Heart left ventricle (tissue), 16 donors: ENCODE results near the gene FAM89B. TPM values are rescaled to one million over a fixed set of nuclear protein-coding genes. Genes with fewer than 3 reads are reported as not detected.

Source experiments
- ATAC-seq, 4 donors: fragments of 200-7000 bp; cut with Tn5 transposase; one replicate each; pipeline ENCODE4 v1.9.1; 2020 to 2022; ENCODE audit warnings: moderate library complexity in 4 of 4, mild to moderate bottlenecking in 3 of 4, moderate number of reproducible peaks in 1 of 4
- DNase-seq, 5 donors: peaks; one replicate each; pipeline ENCODE4 v3.0.0-alpha.2; 2020
- H3K27ac ChIP-seq, 12 donors: fragments of 200-600 bp; sonication (generic) in 4 of 12; one replicate each; pipeline versions ENCODE4 v1.5.0 to v1.8.0; 2016 to 2022; ENCODE audit warnings: mild to moderate bottlenecking in 2 of 12
- H3K27me3 ChIP-seq, 9 donors: fragments of 200-600 bp; sonication (generic) in 2 of 9; one replicate each; pipeline versions ENCODE4 v1.5.1 to v1.8.0; 2016 to 2022; ENCODE audit warnings: mild to moderate bottlenecking in 3 of 9
- H3K36me3 ChIP-seq, 9 donors: fragments of 200-600 bp; sonication (generic) in 2 of 9; one replicate each; pipeline versions ENCODE4 v1.5.0 to v1.8.0; 2018 to 2022; ENCODE audit warnings: mild to moderate bottlenecking in 2 of 9
- H3K4me1 ChIP-seq, 12 donors: fragments of 200-600 bp; sonication (generic) in 4 of 12; one replicate each; pipeline versions ENCODE4 v1.5.0 to v1.8.0; 2016 to 2022; ENCODE audit warnings: mild to moderate bottlenecking in 3 of 12
- H3K4me3 ChIP-seq, 12 donors: fragments of 200-600 bp; sonication (generic) in 4 of 12; one replicate each; pipeline versions ENCODE4 v1.5.0 to v1.8.0; 2017 to 2022; ENCODE audit warnings: mild to moderate bottlenecking in 9 of 12, moderate library complexity in 4 of 12
- H3K9me3 ChIP-seq, 12 donors: fragments of 200-600 bp; sonication (generic) in 4 of 12; one replicate each; pipeline versions ENCODE4 v1.5.0 to v1.8.0; 2016 to 2022; ENCODE audit warnings: mild to moderate bottlenecking in 1 of 12
- POLR2A ChIP-seq, 2 donors: fragments of 450-650 bp; IDR thresholded peaks; one replicate each; pipeline ENCODE4 v1.6.1; 2017; ENCODE audit warnings: antibody characterized with exemption in 2 of 2, mild to moderate bottlenecking in 2 of 2, moderate library complexity in 2 of 2
- WGBS, 4 donors: extraction: QIAGEN DNeasy Blood & Tissue Kit in 2 of 4; methylation state at CpG; one replicate each; pipeline versions ENCODE4 v1.1.5 to v1.1.7; 2013 to 2018; 5-methylcytosine and 5-hydroxymethylcytosine counted together
- intact Hi-C, 10 donors: fragments of 100-400 bp; cut with DNase I; formaldehyde crosslinking; loops; one replicate each; pipeline versions ENCODE4 v1.11.1 to v1.14.2; 2022
- polyA plus RNA-seq, 2 donors: library from polyadenylated mRNA; stranded (reverse); fragments of 200-250 nt; gene quantifications; one replicate each; pipeline ENCODE4 v1.2.3, GENCODE V29; 2013
- total RNA-seq, 9 donors: library from RNA; depleted of rRNA in 2 of 9; stranded (reverse); fragments of >200 nt in 2 of 9; fragmentation: NEBNext Ultra II Directional in 3 of 9; extraction: Animal tissue kit (Norgen Biotek cat#: 25700) in 3 of 9; gene quantifications; one replicate each; pipeline versions ENCODE4 v1.1.0 to v1.2.4, GENCODE V29; 2016 to 2023
- TF ChIP-seq, protein P1 (sequence below), 12 donors: fragments of 200-600 bp; sonication (generic) in 4 of 12; IDR thresholded peaks; one replicate each; pipeline versions ENCODE4 v1.5.0 to v1.8.0; 2018 to 2022; ENCODE audit warnings: antibody characterized with exemption in 12 of 12, mild to moderate bottlenecking in 5 of 12
- donor health status: ischemic (EF 13 %, LVEDD 7.1; RV severe dilation, severe dysfunction).
- donor health status: healthy with polysubstance abuse.
- donor health status: DM: no; HTN: yes; CAD: no.
- donor health status: DM: no; HTN: no; CAD: no.
- donor health status: ischemic (EF 25% LVEDD 6.9; RV normal size, moderate dysfunction).
- donor health status: ischemic (EF 25% LVEDD 5.7; RV mildly dilated, moderate dysfunction).
- donor health status: healthy.
- donor health status: DM: yes; HTN: yes; CAD: no.
- donor health status: ischemic (EF 35%, LVEDD 5.7; RV mildly dilated, moderate dysfunction).
- donor health status: nonischemic (EF 11% LVEDD 7.7; RV severe dilation, severe dysfunction).
- donor health status: DM: yes; HTN: yes; CAD: no.
- donor health status: PGD.
- donor health status: ischemic (EF 29% LVEDD 5.4; RV normal size, mild dysfunction).
- donor health status: nonischemic (EF 23%, LVEDD 6.1; RV moderate dilation, normal function).

The FAM89B gene
- total and polyA plus RNA-seq, 11 donors = 25.8 to 87.9 (median 44.2) TPM

DNA sequence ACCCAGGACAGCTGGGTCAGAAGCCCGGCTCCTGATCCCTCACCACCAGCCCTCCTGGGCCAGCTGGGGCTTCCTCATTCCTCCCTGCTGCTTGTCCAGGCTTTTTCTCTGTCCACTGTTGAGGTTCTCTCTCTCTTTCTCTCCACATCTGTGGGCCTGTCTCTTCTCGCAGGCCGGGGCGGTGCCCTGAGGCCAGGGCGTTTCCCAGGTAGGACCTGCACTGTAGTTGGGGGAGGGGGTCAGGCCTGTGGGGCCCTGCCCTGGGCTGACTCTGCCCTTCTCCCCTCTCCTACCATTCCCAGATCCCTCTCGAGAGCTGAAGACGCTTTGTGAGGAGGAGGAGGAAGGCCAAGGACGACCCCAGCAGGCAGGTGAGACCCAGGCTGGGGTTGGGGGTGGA lies 8.4 kb downstream of the FAM89B start:
- Histone ChIP-seq H3K27ac (peak overlapping the region in 1 of 12 donors; percentile 48), H3K9me3 (no peaks in the 10 kb centered on the region), H3K4me3 (no peak overlapping the region), H3K27me3 (no peaks in the 10 kb centered on the region), H3K36me3 (peaks cover 0 to 67% (median 45%) of the 10 kb centered on the region in 9 donors), H3K4me1 (peaks cover 3 to 45% (median 25%) of the 10 kb centered on the region in 12 donors)
- 89 to 97% (median 94%) methylated on average over 8 of the region's 8 CpGs for WGBS, 4 donors
- TF ChIP-seq, protein P1, sequence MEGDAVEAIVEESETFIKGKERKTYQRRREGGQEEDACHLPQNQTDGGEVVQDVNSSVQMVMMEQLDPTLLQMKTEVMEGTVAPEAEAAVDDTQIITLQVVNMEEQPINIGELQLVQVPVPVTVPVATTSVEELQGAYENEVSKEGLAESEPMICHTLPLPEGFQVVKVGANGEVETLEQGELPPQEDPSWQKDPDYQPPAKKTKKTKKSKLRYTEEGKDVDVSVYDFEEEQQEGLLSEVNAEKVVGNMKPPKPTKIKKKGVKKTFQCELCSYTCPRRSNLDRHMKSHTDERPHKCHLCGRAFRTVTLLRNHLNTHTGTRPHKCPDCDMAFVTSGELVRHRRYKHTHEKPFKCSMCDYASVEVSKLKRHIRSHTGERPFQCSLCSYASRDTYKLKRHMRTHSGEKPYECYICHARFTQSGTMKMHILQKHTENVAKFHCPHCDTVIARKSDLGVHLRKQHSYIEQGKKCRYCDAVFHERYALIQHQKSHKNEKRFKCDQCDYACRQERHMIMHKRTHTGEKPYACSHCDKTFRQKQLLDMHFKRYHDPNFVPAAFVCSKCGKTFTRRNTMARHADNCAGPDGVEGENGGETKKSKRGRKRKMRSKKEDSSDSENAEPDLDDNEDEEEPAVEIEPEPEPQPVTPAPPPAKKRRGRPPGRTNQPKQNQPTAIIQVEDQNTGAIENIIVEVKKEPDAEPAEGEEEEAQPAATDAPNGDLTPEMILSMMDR (IDR thresholded peaks at IDR 0.05) = no peak
- TF ChIP-seq POLR2A (IDR thresholded peaks at IDR 0.05) = no peak
- ATAC-seq (no peak), DNase-seq (no peak)
- intact Hi-C loops = no loop called here

DNA sequence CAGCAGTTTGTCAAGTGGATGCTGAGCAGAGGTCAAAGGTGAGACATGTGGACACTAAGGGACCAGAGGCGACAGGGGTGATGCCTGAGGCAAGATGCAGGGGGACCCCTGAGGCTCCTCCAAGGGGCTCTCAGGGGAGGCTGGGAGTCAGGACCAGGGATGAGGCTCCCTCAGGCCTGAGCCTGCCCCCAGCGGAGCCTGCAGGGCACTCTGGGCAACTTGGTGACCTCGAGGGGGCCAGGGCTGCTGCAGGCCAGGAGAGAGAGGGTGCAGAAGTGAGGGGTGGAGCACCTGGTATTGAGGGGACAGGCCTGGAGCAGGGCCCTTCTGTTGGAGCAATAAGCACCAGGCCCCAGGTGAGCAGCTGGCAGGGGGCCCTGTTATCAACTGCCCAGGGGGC lies 9.6 kb downstream of the FAM89B start:
- intact Hi-C loops = no loop called here
- WGBS, 4 donors = 76 to 88% (median 85%) methylated on average over 3 of the region's 3 CpGs
- TF ChIP-seq, protein P1 (IDR thresholded peaks at IDR 0.05) = no peak
- TF ChIP-seq POLR2A (IDR thresholded peaks at IDR 0.05) = no peak
- Histone ChIP-seq H3K27me3 (no peaks in the 10 kb centered on the region), H3K4me1 (peaks cover 3 to 44% (median 33%) of the 10 kb centered on the region in 12 donors), H3K9me3 (no peaks in the 10 kb centered on the region), H3K4me3 (no peak overlapping the region), H3K27ac (peak overlapping the region in 2 of 12 donors; percentile 9 to 47), H3K36me3 (peaks cover 0 to 74% (median 50%) of the 10 kb centered on the region in 9 donors)
- no peak for ATAC-seq
- no peak for DNase-seq

DNA sequence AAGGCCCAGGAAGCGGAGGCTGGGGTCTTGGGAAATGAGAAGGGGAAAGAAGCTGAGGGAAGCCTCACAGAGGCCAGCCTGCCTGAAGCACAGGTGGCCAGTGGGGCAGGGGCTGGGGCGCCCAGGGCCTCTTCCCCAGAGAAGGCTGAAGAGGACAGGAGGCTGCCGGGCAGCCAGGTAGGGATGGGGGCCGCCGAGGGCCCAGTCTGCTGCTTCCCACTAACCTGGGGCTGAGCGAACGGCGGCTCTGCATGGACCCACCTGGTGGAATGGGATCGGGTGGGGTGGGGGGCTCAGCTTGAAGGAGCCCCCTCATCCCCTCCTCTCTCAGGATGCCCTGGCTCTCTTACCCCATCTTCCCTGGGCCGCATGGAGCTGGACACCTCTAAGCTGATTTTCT lies 11.3 kb downstream of the FAM89B start:
- H3K27ac ChIP-seq = peak overlapping the region in 1 of 12 donors; percentile 24
- 84 to 92% (median 90%) methylated on average over 5 to 10 of the region's 10 CpGs for WGBS, 4 donors
- ATAC-seq (no peak), DNase-seq (no peak)
- H3K36me3 ChIP-seq = peaks cover 0 to 70% (median 50%) of the 10 kb centered on the region in 9 donors
- intact Hi-C loops = no loop called here
- H3K4me1 ChIP-seq = peaks cover 6 to 44% (median 33%) of the 10 kb centered on the region in 12 donors
- no peaks in the 10 kb centered on the region for H3K27me3 ChIP-seq
- H3K9me3 ChIP-seq = no peaks in the 10 kb centered on the region
- H3K4me3 ChIP-seq = no peak overlapping the region
- no peak for TF ChIP-seq POLR2A (IDR thresholded peaks at IDR 0.05)
- TF ChIP-seq, protein P1 (IDR thresholded peaks at IDR 0.05) = no peak

DNA sequence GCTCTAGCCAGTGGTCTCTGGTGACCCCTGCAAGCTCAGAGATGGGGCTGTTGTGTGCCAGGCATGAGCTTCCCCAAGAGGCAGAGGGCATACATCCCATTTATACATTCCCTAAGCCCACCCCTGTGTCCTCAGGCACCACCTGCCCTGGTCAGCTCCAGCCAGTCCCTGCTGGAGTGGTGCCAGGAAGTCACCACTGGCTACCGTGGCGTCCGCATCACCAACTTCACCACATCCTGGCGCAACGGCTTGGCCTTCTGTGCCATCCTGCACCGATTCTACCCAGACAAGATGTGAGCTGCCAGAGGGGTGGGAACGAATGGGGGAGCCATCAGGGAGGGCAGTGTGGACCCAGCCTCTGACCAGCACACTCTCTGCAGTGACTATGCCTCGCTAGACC lies 11.8 kb downstream of the FAM89B start:
- no peaks in the 10 kb centered on the region for H3K9me3 ChIP-seq
- TF ChIP-seq POLR2A (IDR thresholded peaks at IDR 0.05) = no peak
- TF ChIP-seq, protein P1 (IDR thresholded peaks at IDR 0.05) = no peak
- peak overlapping the region in 1 of 12 donors; percentile 24 for H3K27ac ChIP-seq
- peaks cover 0 to 73% (median 50%) of the 10 kb centered on the region in 9 donors for H3K36me3 ChIP-seq
- intact Hi-C loops = no loop called here
- H3K4me3 ChIP-seq = no peak overlapping the region
- peaks cover 6 to 45% (median 36%) of the 10 kb centered on the region in 12 donors for H3K4me1 ChIP-seq
- ATAC-seq (no peak), DNase-seq (no peak)
- H3K27me3 ChIP-seq = no peaks in the 10 kb centered on the region
- 87 to 94% (median 92%) methylated on average over 8 of the region's 8 CpGs for WGBS, 4 donors
